Measurements from ENCODE around the gene MYPOP. TPM values are rescaled to one million over a fixed set of nuclear protein-coding genes. Genes with fewer than 3 reads are reported as not detected.
"Not testable (repeated sequence)": the region's sequence is repeated elsewhere in the genome, so short reads cannot be mapped to it uniquely, and the experiment has no call there.

The MYPOP gene
- total RNA-seq, 1 experiment from 2014 or later, result 6.8 TPM

- peak overlapping the region; percentile 100 for H3K4me3 ChIP-seq (ENCODE audit: low read length)
- H3K36me3 ChIP-seq (ENCODE audit: insufficient read depth, low read length), result peaks cover 8% of the 10 kb centered on the region; the same call in 1 of the 2 replicates
- H2AFZ ChIP-seq (ENCODE audit: low read length), result peak overlapping the region; percentile 54; the same call in 1 of the 2 replicates
- no peaks in the 10 kb centered on the region for H3K27me3 ChIP-seq (ENCODE audit: low read length)
- peak overlapping the region; percentile 99 for H3K9ac ChIP-seq (ENCODE audit: low read length)
- peak; percentile 99 for DNase-seq
- peaks cover 26% of the 10 kb centered on the region for H3K79me2 ChIP-seq (ENCODE audit: low read length)
- no peaks in the 10 kb centered on the region for H4K20me1 ChIP-seq (ENCODE audit: insufficient read depth, low read depth, low read length)
- peaks cover 20% of the 10 kb centered on the region for H3K4me1 ChIP-seq (ENCODE audit: low read length)
- H3K9me2 ChIP-seq (replicated peaks; ENCODE audit: insufficient read depth, low read length), result no peaks in the 10 kb centered on the region
- peak overlapping the region; percentile 50 for H3K27ac ChIP-seq (ENCODE audit: low read length)
- H3K4me2 ChIP-seq (ENCODE audit: low read depth, low read length, poor library complexity, severe bottlenecking), result peak overlapping the region; percentile 85
- no peaks in the 10 kb centered on the region for H3K9me3 ChIP-seq (ENCODE audit: low read length)
Measured at GRCh38 chr19:45902651-45903625, 525 bp upstream of the MYPOP start.

GRCh38 chr19:45901432-45901911 lies 941 bp downstream of the MYPOP start:
- Histone ChIP-seq H3K9ac (ENCODE audit: low read length) (peak overlapping the region; percentile 99), H3K27me3 (ENCODE audit: low read length) (no peaks in the 10 kb centered on the region), H3K36me3 (ENCODE audit: insufficient read depth, low read length) (peaks cover 8% of the 10 kb centered on the region; the same call in 1 of the 2 replicates), H3K27ac (ENCODE audit: low read length) (no peak overlapping the region), H3K9me3 (ENCODE audit: low read length) (no peaks in the 10 kb centered on the region), H3K4me1 (ENCODE audit: low read length) (peaks cover 20% of the 10 kb centered on the region), H3K4me3 (ENCODE audit: low read length) (peak overlapping the region; percentile 100), H3K9me2 (replicated peaks; ENCODE audit: insufficient read depth, low read length) (no peaks in the 10 kb centered on the region), H3K79me2 (ENCODE audit: low read length) (peaks cover 26% of the 10 kb centered on the region), H4K20me1 (ENCODE audit: insufficient read depth, low read depth, low read length) (no peaks in the 10 kb centered on the region), H3K4me2 (ENCODE audit: low read depth, low read length, poor library complexity, severe bottlenecking) (peak overlapping the region; percentile 85), H2AFZ (ENCODE audit: low read length) (no peak overlapping the region)
- no peak for DNase-seq

GRCh38 chr19:45900738-45901431 lies 1.5 kb downstream of the MYPOP start:
- no peak overlapping the region for H2AFZ ChIP-seq (ENCODE audit: low read length)
- no peak for DNase-seq
- H3K9ac ChIP-seq (ENCODE audit: low read length), result 0 out of 2 replicates have a peak overlapping the region, but pooled peaks have one; percentile 99
- no peak overlapping the region for H3K27ac ChIP-seq (ENCODE audit: low read length)
- H3K4me1 ChIP-seq (ENCODE audit: low read length), result peaks cover 20% of the 10 kb centered on the region
- no peaks in the 10 kb centered on the region for H3K27me3 ChIP-seq (ENCODE audit: low read length)
- H3K36me3 ChIP-seq (ENCODE audit: insufficient read depth, low read length), result peaks cover 8% of the 10 kb centered on the region; the same call in 1 of the 2 replicates
- H3K4me3 ChIP-seq (ENCODE audit: low read length), result peak overlapping the region; percentile 100
- no peaks in the 10 kb centered on the region for H3K9me3 ChIP-seq (ENCODE audit: low read length)
- H3K9me2 ChIP-seq (replicated peaks; ENCODE audit: insufficient read depth, low read length), result no peaks in the 10 kb centered on the region
- peaks cover 26% of the 10 kb centered on the region for H3K79me2 ChIP-seq (ENCODE audit: low read length)
- peak overlapping the region; percentile 85 for H3K4me2 ChIP-seq (ENCODE audit: low read depth, low read length, poor library complexity, severe bottlenecking)
- no peaks in the 10 kb centered on the region for H4K20me1 ChIP-seq (ENCODE audit: insufficient read depth, low read depth, low read length)

- H2AFZ ChIP-seq (ENCODE audit: low read length), result no peak overlapping the region
- H3K36me3 ChIP-seq (ENCODE audit: insufficient read depth, low read length), result peaks cover 8% of the 10 kb centered on the region; the same call in 1 of the 2 replicates
- no peaks in the 10 kb centered on the region for H3K9me2 ChIP-seq (replicated peaks; ENCODE audit: insufficient read depth, low read length)
- no peak for DNase-seq
- H3K27ac ChIP-seq (ENCODE audit: low read length), result no peak overlapping the region
- no peak overlapping the region for H3K4me3 ChIP-seq (ENCODE audit: low read length)
- H4K20me1 ChIP-seq (ENCODE audit: insufficient read depth, low read depth, low read length), result no peaks in the 10 kb centered on the region
- no peaks in the 10 kb centered on the region for H3K27me3 ChIP-seq (ENCODE audit: low read length)
- H3K9me3 ChIP-seq (ENCODE audit: low read length), result no peaks in the 10 kb centered on the region
- H3K9ac ChIP-seq (ENCODE audit: low read length), result no peak overlapping the region
- H3K4me2 ChIP-seq (ENCODE audit: low read depth, low read length, poor library complexity, severe bottlenecking), result no peak overlapping the region
- peaks cover 20% of the 10 kb centered on the region for H3K4me1 ChIP-seq (ENCODE audit: low read length)
- H3K79me2 ChIP-seq (ENCODE audit: low read length), result peaks cover 26% of the 10 kb centered on the region
Measured at GRCh38 chr19:45899919-45900589, 2.4 kb downstream of the MYPOP start.

- peaks cover 20% of the 10 kb centered on the region for H3K4me1 ChIP-seq (ENCODE audit: low read length)
- H3K9ac ChIP-seq (ENCODE audit: low read length), result no peak overlapping the region
- H3K27ac ChIP-seq (ENCODE audit: low read length), result no peak overlapping the region
- no peaks in the 10 kb centered on the region for H3K27me3 ChIP-seq (ENCODE audit: low read length)
- H3K4me2 ChIP-seq (ENCODE audit: low read depth, low read length, poor library complexity, severe bottlenecking), result no peak overlapping the region
- no peaks in the 10 kb centered on the region for H3K9me2 ChIP-seq (replicated peaks; ENCODE audit: insufficient read depth, low read length)
- peaks cover 26% of the 10 kb centered on the region for H3K79me2 ChIP-seq (ENCODE audit: low read length)
- DNase-seq, result no peak
- H3K36me3 ChIP-seq (ENCODE audit: insufficient read depth, low read length), result peaks cover 8% of the 10 kb centered on the region; the same call in 1 of the 2 replicates
- no peaks in the 10 kb centered on the region for H4K20me1 ChIP-seq (ENCODE audit: insufficient read depth, low read depth, low read length)
- no peaks in the 10 kb centered on the region for H3K9me3 ChIP-seq (ENCODE audit: low read length)
- no peak overlapping the region for H3K4me3 ChIP-seq (ENCODE audit: low read length)
- no peak overlapping the region for H2AFZ ChIP-seq (ENCODE audit: low read length)
Measured at GRCh38 chr19:45899253-45899652, 3.2 kb downstream of the MYPOP start.

GRCh38 chr19:45897261-45897812 lies 5.1 kb downstream of the MYPOP start:
- H3K9me3 ChIP-seq (ENCODE audit: low read length), result no peaks in the 10 kb centered on the region
- no peaks in the 10 kb centered on the region for H4K20me1 ChIP-seq (ENCODE audit: insufficient read depth, low read depth, low read length)
- H3K27me3 ChIP-seq (ENCODE audit: low read length), result no peaks in the 10 kb centered on the region
- H3K36me3 ChIP-seq (ENCODE audit: insufficient read depth, low read length), result peaks cover 8% of the 10 kb centered on the region; the same call in 1 of the 2 replicates
- H3K4me1 ChIP-seq (ENCODE audit: low read length), result peaks cover 13% of the 10 kb centered on the region
- H3K27ac ChIP-seq (ENCODE audit: low read length), result no peak overlapping the region
- no peak overlapping the region for H3K4me3 ChIP-seq (ENCODE audit: low read length)
- peaks cover 26% of the 10 kb centered on the region for H3K79me2 ChIP-seq (ENCODE audit: low read length)
- DNase-seq, result no peak
- H3K4me2 ChIP-seq (ENCODE audit: low read depth, low read length, poor library complexity, severe bottlenecking), result no peak overlapping the region
- no peak overlapping the region for H3K9ac ChIP-seq (ENCODE audit: low read length)
- no peaks in the 10 kb centered on the region for H3K9me2 ChIP-seq (replicated peaks; ENCODE audit: insufficient read depth, low read length)
- no peak overlapping the region for H2AFZ ChIP-seq (ENCODE audit: low read length)

GRCh38 chr19:45895983-45896599 lies 6.3 kb downstream of the MYPOP start:
- H3K79me2 ChIP-seq (ENCODE audit: low read length), result peaks cover 15% of the 10 kb centered on the region
- H3K36me3 ChIP-seq (ENCODE audit: insufficient read depth, low read length); H3K9me2 ChIP-seq (replicated peaks; ENCODE audit: insufficient read depth, low read length); H3K4me2 ChIP-seq (ENCODE audit: low read depth, low read length, poor library complexity, severe bottlenecking); H3K9ac ChIP-seq (ENCODE audit: low read length); H3K27me3 ChIP-seq (ENCODE audit: low read length); DNase-seq; H3K27ac ChIP-seq (ENCODE audit: low read length); H3K4me3 ChIP-seq (ENCODE audit: low read length); H3K4me1 ChIP-seq (ENCODE audit: low read length); H3K9me3 ChIP-seq (ENCODE audit: low read length); H4K20me1 ChIP-seq (ENCODE audit: insufficient read depth, low read depth, low read length); H2AFZ ChIP-seq (ENCODE audit: low read length): not testable (repeated sequence)
